Liver (tissue), 3 donors: Measurements from ENCODE around the gene ELF1.

Source experiments
- EGR1 ChIP-seq, 2 donors: IDR thresholded peaks; 2 replicates each; pipeline ENCODE4 v1.6.1; 2016 to 2018; ENCODE audit warnings: antibody characterized with exemption in 2 of 2, low read depth in 2 of 2
- FOXA1 ChIP-seq: IDR thresholded peaks from 2 replicates; pipeline ENCODE4 v1.6.1; 2016; ENCODE audit warnings: antibody characterized with exemption
- HNF4A ChIP-seq, 2 donors: conservative IDR thresholded peaks; 2 replicates each; pipeline ENCODE4 v1.6.1; 2016; ENCODE audit warnings: antibody characterized with exemption in 2 of 2, mild to moderate bottlenecking in 2 of 2
- JUND ChIP-seq, 2 donors: IDR thresholded peaks; 2 replicates each; pipeline ENCODE4 v1.6.1; 2016; ENCODE audit warnings: antibody characterized with exemption in 2 of 2
- RAD21 ChIP-seq, 2 donors: IDR thresholded peaks; 2 replicates each; pipeline ENCODE4 v1.6.1; 2016; ENCODE audit warnings: antibody characterized with exemption in 2 of 2, mild to moderate bottlenecking in 2 of 2
- TAF1 ChIP-seq: conservative IDR thresholded peaks from 2 replicates; pipeline ENCODE4 v1.6.1; 2016; ENCODE audit warnings: antibody characterized with exemption, mild to moderate bottlenecking
- YY1 ChIP-seq: IDR thresholded peaks from 2 replicates; pipeline ENCODE4 v1.6.1; 2016; ENCODE audit warnings: antibody characterized with exemption, mild to moderate bottlenecking
- TF ChIP-seq, protein P1 (sequence below): fragments of 150-350 bp; IDR thresholded peaks from 2 replicates; pipeline ENCODE4 v1.5.1; 2017; ENCODE audit warnings: improper control_type of control experiment, low read depth, low read length; ENCODE audit not compliant: missing input control
- TF ChIP-seq, protein P2 (sequence below): IDR thresholded peaks from 2 replicates; pipeline ENCODE4 v1.6.1; 2016; ENCODE audit warnings: antibody characterized with exemption
- TF ChIP-seq, protein P3 (sequence below): IDR thresholded peaks from 2 replicates; pipeline ENCODE4 v1.6.1; 2016; ENCODE audit warnings: antibody characterized with exemption
- TF ChIP-seq, protein P4 (sequence below): IDR thresholded peaks from 2 replicates; pipeline ENCODE4 v1.6.1; 2016; ENCODE audit warnings: antibody characterized with exemption, mild to moderate bottlenecking
- TF ChIP-seq, protein P5 (sequence below): IDR thresholded peaks from 2 replicates; pipeline ENCODE4 v1.6.1; 2016; ENCODE audit warnings: antibody characterized with exemption
- donor health status: healthy.
- donor health status: healthy.

DNA sequence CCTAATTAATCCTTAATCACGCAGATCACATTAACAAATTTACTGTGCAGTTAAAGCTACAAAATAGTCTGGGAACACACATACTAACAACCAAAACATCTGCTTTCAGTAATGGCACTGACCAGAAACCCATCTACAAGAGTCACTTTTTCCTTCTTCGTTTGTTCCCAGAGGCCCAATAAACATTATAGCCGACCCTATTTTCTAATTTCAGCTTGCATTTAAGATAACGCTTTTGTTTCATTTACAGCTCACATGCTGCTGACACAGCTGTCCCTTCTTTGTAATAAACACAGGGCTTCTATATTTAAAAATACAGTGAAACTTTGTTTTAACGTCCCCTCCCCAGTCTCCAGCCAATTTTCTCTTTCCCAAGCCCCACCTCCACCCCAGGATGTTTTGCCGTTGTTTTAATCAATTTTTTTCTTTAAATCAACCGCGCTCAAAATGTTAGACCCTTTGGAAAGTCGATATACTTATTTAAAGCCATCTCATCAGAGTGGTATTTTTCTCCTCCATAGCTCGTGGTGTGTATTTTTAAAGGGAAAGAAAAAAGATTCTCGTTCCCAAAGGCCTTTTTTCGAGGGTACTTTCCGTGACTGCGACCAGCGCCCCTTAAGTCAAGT lies 40.5 kb upstream of the ELF1 start:
- TF ChIP-seq, protein P1, sequence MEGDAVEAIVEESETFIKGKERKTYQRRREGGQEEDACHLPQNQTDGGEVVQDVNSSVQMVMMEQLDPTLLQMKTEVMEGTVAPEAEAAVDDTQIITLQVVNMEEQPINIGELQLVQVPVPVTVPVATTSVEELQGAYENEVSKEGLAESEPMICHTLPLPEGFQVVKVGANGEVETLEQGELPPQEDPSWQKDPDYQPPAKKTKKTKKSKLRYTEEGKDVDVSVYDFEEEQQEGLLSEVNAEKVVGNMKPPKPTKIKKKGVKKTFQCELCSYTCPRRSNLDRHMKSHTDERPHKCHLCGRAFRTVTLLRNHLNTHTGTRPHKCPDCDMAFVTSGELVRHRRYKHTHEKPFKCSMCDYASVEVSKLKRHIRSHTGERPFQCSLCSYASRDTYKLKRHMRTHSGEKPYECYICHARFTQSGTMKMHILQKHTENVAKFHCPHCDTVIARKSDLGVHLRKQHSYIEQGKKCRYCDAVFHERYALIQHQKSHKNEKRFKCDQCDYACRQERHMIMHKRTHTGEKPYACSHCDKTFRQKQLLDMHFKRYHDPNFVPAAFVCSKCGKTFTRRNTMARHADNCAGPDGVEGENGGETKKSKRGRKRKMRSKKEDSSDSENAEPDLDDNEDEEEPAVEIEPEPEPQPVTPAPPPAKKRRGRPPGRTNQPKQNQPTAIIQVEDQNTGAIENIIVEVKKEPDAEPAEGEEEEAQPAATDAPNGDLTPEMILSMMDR = no peak
- TF ChIP-seq HNF4A (conservative IDR thresholded peaks at IDR 0.05) = no peak
- no peak for TF ChIP-seq EGR1 (IDR thresholded peaks at IDR 0.05; ENCODE audit: low read depth in 2 of 2)
- TF ChIP-seq, protein P2, sequence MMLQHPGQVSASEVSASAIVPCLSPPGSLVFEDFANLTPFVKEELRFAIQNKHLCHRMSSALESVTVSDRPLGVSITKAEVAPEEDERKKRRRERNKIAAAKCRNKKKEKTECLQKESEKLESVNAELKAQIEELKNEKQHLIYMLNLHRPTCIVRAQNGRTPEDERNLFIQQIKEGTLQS = no peak
- TF ChIP-seq, protein P3, sequence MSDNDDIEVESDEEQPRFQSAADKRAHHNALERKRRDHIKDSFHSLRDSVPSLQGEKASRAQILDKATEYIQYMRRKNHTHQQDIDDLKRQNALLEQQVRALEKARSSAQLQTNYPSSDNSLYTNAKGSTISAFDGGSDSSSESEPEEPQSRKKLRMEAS = peak; percentile 1
- TF ChIP-seq JUND (IDR thresholded peaks at IDR 0.05) = no peak
- TF ChIP-seq, protein P4, sequence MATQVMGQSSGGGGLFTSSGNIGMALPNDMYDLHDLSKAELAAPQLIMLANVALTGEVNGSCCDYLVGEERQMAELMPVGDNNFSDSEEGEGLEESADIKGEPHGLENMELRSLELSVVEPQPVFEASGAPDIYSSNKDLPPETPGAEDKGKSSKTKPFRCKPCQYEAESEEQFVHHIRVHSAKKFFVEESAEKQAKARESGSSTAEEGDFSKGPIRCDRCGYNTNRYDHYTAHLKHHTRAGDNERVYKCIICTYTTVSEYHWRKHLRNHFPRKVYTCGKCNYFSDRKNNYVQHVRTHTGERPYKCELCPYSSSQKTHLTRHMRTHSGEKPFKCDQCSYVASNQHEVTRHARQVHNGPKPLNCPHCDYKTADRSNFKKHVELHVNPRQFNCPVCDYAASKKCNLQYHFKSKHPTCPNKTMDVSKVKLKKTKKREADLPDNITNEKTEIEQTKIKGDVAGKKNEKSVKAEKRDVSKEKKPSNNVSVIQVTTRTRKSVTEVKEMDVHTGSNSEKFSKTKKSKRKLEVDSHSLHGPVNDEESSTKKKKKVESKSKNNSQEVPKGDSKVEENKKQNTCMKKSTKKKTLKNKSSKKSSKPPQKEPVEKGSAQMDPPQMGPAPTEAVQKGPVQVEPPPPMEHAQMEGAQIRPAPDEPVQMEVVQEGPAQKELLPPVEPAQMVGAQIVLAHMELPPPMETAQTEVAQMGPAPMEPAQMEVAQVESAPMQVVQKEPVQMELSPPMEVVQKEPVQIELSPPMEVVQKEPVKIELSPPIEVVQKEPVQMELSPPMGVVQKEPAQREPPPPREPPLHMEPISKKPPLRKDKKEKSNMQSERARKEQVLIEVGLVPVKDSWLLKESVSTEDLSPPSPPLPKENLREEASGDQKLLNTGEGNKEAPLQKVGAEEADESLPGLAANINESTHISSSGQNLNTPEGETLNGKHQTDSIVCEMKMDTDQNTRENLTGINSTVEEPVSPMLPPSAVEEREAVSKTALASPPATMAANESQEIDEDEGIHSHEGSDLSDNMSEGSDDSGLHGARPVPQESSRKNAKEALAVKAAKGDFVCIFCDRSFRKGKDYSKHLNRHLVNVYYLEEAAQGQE = no peak
- no peak for TF ChIP-seq TAF1
- TF ChIP-seq RAD21 (IDR thresholded peaks at IDR 0.05) = no peak
- no peak for TF ChIP-seq YY1
- no peak for TF ChIP-seq FOXA1
- TF ChIP-seq, protein P5, sequence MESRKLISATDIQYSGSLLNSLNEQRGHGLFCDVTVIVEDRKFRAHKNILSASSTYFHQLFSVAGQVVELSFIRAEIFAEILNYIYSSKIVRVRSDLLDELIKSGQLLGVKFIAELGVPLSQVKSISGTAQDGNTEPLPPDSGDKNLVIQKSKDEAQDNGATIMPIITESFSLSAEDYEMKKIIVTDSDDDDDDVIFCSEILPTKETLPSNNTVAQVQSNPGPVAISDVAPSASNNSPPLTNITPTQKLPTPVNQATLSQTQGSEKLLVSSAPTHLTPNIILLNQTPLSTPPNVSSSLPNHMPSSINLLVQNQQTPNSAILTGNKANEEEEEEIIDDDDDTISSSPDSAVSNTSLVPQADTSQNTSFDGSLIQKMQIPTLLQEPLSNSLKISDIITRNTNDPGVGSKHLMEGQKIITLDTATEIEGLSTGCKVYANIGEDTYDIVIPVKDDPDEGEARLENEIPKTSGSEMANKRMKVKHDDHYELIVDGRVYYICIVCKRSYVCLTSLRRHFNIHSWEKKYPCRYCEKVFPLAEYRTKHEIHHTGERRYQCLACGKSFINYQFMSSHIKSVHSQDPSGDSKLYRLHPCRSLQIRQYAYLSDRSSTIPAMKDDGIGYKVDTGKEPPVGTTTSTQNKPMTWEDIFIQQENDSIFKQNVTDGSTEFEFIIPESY = no peak
